Kidney (tissue), 14 donors: ENCODE measurements around the gene SRRM4. TPM values are rescaled to one million over a fixed set of nuclear protein-coding genes. Genes with fewer than 3 reads are reported as not detected.

Experiments used
- DNase-seq, 5 donors: peaks; one replicate each; pipeline ENCODE4 v3.0.0-alpha.2; 2013 to 2020
- FAIRE-seq: peaks from 2 replicates; lab custom pipeline; 2012; peaks lifted over from hg19 to GRCh38; lab: Jason Lieb, UNC
- H3K27ac ChIP-seq, 2 donors: one replicate each; pipeline ENCODE4 v1.7.0; 2013; ENCODE audit warnings: low read depth in 2 of 2, low read length in 2 of 2, inconsistent platforms in 1 of 2
- H3K27me3 ChIP-seq: one replicate; pipeline ENCODE4 v1.7.1; 2013; ENCODE audit warnings: low read length, inconsistent platforms; ENCODE audit not compliant: control insufficient read depth, insufficient read depth
- H3K36me3 ChIP-seq, 3 donors: one replicate each; pipeline versions ENCODE4 v1.7.0 to v1.7.1; 2013; ENCODE audit warnings: low read length in 3 of 3, control low read depth in 1 of 3, inconsistent platforms in 1 of 3; ENCODE audit not compliant: insufficient read depth in 3 of 3, control insufficient read depth in 2 of 3
- H3K4me1 ChIP-seq, 3 donors: one replicate each; pipeline versions ENCODE4 v1.7.0 to v1.7.1; 2013; ENCODE audit warnings: low read length in 3 of 3, inconsistent platforms in 1 of 3, low read depth in 1 of 3; ENCODE audit not compliant: control insufficient read depth in 2 of 3, insufficient read depth in 2 of 3
- H3K4me3 ChIP-seq, 3 donors: one replicate each; pipeline versions ENCODE4 v1.7.0 to v1.8.1; 2013; ENCODE audit warnings: low read length in 3 of 3, control low read depth in 1 of 3, inconsistent platforms in 1 of 3
- H3K9ac ChIP-seq, 3 donors: one replicate each; pipeline versions ENCODE4 v1.7.0 to v1.7.1; 2013; ENCODE audit warnings: low read length in 3 of 3, control low read depth in 1 of 3, inconsistent platforms in 1 of 3
- H3K9me3 ChIP-seq, 3 donors: one replicate each; pipeline versions ENCODE4 v1.7.0 to v1.7.1; 2013; ENCODE audit warnings: low read length in 3 of 3, control low read depth in 1 of 3, inconsistent platforms in 1 of 3; ENCODE audit not compliant: control insufficient read depth in 2 of 3, insufficient read depth in 1 of 3
- CTCF ChIP-seq: IDR thresholded peaks from 3 replicates; pipeline ENCODE4 v1.5.1; 2012; ENCODE audit warnings: mild to moderate bottlenecking, moderate library complexity, borderline replicate concordance; ENCODE audit not compliant: insufficient read depth; ENCODE audit errors: extremely low read depth
- intact Hi-C: fragments of 100-400 bp; cut with DNase I; formaldehyde crosslinking; loops from one replicate; pipeline ENCODE4 v1.11.1; 2022
- polyA plus RNA-seq: library from polyadenylated mRNA; stranded (reverse); fragments of 350-450 nt; fragmentation: Illumina TruSeq; extraction: RNeasy Lipid Tissue Mini Kit (QIAGEN cat#74804); gene quantifications from one replicate; pipeline ENCODE4 v1.2.3, GENCODE V29; 2014; ENCODE audit warnings: low read depth, low replicate concordance; ENCODE audit not compliant: insufficient read depth
- total RNA-seq: library from RNA; stranded (reverse); fragmentation: NEBNext Ultra II Directional; extraction: Animal tissue kit (Norgen Biotek cat#: 25700); gene quantifications from one replicate; pipeline ENCODE4 v1.2.1, GENCODE V29; 2021
- donor health status: control.
- donor health status: control.
- donor health status: control.
- donor health status: control.
- donor health status: control.
- donor health status: DM: yes; HTN: yes; CAD: no.
- donor health status: Normal renal cell carcinoma (clear cell type).

The SRRM4 gene
- total and polyA plus RNA-seq, 2 donors from 2014 or later, result 0.06 to 0.17 TPM

GRCh38 chr12:119016715-119017114, 35.4 kb downstream of the SRRM4 start:
- no peak overlapping the region for H3K4me3 ChIP-seq
- no peak overlapping the region for H3K27ac ChIP-seq
- intact Hi-C loops, result no loop called here
- no peaks in the 10 kb centered on the region for H3K27me3 ChIP-seq
- FAIRE-seq, result no peak
- H3K9ac ChIP-seq, result no peak overlapping the region
- no peaks in the 10 kb centered on the region for H3K4me1 ChIP-seq
- peaks cover 0 to 2% (median under 1%) of the 10 kb centered on the region in 3 donors for H3K9me3 ChIP-seq
- no peak for DNase-seq
- TF ChIP-seq CTCF, result no peak
- H3K36me3 ChIP-seq, result no peaks in the 10 kb centered on the region

- H3K4me3 ChIP-seq, result no peak overlapping the region
- H3K9ac ChIP-seq, result no peak overlapping the region
- DNase-seq (no peak), FAIRE-seq (no peak)
- intact Hi-C loops, result no loop called here
- peaks cover 0 to 2% (median 0%) of the 10 kb centered on the region in 3 donors for H3K9me3 ChIP-seq
- no peak for TF ChIP-seq CTCF
- H3K36me3 ChIP-seq, result no peaks in the 10 kb centered on the region
- no peak overlapping the region for H3K27ac ChIP-seq
- no peaks in the 10 kb centered on the region for H3K4me1 ChIP-seq
- H3K27me3 ChIP-seq, result no peaks in the 10 kb centered on the region
Observed at GRCh38 chr12:119019166-119019565, 37.8 kb downstream of the SRRM4 start.

GRCh38 chr12:119020406-119021360, 39.3 kb downstream of the SRRM4 start:
- peak in 1 of 5 donors; percentile 15 for DNase-seq
- intact Hi-C loops, result no loop called here
- H3K27ac ChIP-seq, result no peak overlapping the region
- no peaks in the 10 kb centered on the region for H3K27me3 ChIP-seq
- no peak overlapping the region for H3K9ac ChIP-seq
- TF ChIP-seq CTCF, result peak; percentile 11
- H3K4me3 ChIP-seq, result no peak overlapping the region
- H3K36me3 ChIP-seq, result no peaks in the 10 kb centered on the region
- FAIRE-seq, result no peak
- H3K9me3 ChIP-seq, result peaks cover 0 to 2% (median 0%) of the 10 kb centered on the region in 3 donors
- H3K4me1 ChIP-seq, result no peaks in the 10 kb centered on the region
